Glomerular visceral epithelial cell (primary cell): Measurements from ENCODE around the gene NUDT21.
"Not testable (repeated sequence)": the region's sequence is repeated elsewhere in the genome, so short reads cannot be mapped to it uniquely, and the experiment has no call there.

Experiments used
- DNase-seq: peaks from one replicate; pipeline ENCODE4 v3.0.0-alpha.2; 2016; ENCODE audit errors: extremely low spot score

The NUDT21 gene

DNA sequence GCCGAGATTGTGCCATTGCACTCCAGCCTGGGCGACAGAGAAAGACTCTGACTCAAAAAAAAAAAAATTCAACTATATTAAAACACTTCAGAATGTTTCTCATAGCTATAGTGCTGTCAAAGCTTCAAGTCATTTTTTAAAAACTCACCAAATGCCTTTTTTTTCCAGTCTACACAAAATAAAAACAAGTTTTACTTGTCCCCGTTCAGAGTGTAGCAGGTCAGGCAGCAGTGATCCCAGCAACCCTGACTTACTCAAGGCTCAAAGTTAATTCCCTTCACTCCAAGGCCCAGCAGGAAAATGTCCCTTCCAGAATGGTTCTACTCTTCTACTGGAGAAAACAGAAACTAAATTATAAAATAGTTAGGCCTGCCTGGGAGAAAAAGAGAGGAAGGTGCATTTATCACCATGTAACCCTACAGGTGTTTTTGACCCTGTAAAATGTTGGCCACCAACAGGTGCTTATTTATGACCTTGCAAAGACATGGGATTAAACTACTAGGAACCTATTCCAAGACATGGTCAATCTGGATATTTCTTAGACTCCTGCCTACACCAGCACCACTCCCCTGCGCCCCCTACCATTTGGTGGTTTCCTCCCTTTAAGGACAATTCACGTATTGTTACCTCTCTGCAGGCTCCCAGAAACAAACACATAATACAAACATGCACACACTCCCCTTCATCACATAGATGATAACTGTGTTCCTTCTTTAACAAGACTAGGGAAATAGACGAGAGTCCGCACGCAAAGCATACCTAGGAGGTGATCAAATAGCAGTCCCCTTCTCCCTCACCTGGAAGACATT lies 31.2 kb downstream of the NUDT21 start:
- no peak for DNase-seq

DNA sequence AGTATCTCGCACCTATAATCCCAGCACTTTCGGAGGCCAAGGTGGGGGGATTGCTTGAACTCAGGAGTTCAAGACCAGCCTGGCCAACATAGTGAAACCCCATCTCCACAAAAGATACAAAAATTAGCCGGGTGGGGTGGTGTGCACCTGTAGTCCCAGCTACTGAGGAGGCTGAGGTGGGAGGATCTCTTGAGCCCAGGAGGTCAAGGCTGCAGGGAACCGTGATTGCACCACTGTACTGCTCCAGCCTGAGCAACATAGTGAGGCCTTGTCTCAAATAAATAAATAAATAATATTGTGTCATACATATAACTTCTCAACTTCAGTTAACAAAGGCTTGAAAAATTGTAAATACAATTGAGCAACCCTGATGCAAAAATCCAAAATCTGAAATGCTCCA lies 34.0 kb downstream of the NUDT21 start:
- no peak for DNase-seq

GRCh38 chr16:56415875-56416274 lies 35.3 kb downstream of the NUDT21 start:
- no peak for DNase-seq

- no peak for DNase-seq
Measured at GRCh38 chr16:56414366-56414765, 36.8 kb downstream of the NUDT21 start.

DNA sequence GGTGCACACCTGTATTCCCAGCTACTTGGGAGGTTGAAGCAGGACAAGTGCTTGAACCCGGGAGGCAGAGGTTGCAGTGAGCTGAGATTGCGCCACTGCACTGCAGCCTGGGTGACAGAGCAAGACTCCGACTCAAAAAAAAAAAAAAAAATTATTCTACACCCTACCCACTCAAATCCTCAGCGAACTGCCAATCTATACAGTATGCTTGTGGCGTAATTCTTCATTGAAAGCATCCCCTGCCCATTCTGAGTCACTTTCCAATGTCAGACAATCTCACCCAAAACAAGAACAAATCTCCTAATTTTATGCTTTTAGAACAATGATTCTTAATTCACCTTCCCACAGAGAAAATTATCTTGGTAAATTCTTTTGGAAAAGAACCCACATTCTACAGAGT lies 37.8 kb downstream of the NUDT21 start:
- DNase-seq = no peak

DNA sequence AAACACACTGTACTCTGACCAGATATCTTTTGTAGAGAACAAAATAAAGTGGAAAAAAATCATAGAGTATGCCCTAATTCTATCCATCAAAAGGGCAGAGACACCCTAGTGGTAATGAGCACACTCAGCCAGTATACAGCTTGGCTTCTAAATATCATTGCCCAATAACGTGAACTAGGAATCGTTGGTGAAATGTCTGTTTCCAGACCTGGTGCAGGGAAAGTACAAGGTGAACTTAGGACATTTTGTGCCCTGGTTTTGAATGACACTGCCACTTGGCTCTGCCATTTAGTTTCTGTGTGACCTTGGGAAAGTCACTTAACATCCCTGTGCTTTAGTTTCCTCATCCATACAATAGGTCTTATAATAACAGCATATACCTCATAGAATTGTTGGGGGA lies 39.5 kb downstream of the NUDT21 start:
- DNase-seq = no peak

GRCh38 chr16:56411123-56411522 lies 40.0 kb downstream of the NUDT21 start:
- DNase-seq = no peak

GRCh38 chr16:56409195-56409594 lies 41.9 kb downstream of the NUDT21 start:
- DNase-seq = no peak

DNA sequence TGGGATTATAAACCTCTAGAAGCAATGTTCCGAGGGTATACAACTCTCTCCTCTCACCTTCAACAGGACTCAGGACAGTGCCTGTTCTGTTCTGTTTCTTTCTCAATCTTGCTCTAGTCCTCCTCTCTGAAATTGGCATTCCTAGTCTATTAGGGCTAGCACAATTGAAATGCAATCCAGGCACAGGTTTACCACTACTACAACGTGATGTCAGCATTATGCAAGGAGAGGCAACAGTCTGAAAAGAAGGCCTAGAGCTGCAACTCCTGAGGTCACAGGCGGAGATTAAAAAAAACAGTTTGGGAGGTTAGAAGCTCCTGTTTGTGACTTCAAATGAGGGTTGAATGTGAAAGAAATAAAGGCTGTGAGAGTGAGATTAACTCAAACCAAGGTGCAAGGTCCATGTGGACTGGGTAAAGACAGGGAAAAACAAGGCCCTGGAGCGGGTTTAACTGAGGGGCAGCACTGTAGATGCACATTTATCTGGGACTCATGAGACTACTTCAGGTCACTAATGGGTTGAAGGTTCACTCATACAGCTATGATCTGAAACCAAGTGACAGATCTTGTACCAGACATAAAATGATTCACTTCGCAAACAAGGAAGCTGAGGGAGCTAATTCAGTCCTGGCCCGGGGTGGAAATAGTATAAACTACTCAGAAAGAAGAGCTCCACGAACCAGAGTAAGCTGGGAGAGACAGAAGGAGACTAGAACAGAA lies 42.6 kb downstream of the NUDT21 start:
- DNase-seq = no peak

GRCh38 chr16:56405977-56406672 lies 45.0 kb downstream of the NUDT21 start:
- DNase-seq = no peak

DNA sequence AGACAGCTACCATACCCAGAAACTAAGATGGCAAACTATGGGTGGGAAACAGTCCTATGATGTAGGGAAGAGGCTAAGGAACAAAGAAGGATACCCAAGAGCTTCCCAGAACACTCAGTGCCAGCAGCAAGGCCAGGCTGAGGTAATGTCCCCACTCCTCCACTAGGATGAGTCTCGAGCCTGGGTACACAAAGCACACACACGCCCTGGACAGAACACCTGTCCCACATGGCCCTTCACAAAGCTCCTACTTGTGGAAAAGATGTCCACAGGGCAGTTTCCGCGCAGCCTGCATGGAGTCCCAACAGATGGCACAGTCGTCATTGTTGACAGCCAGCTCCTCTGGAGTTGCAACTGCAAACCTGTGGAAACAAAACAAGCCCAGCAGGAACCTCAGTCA lies 49.6 kb downstream of the NUDT21 start:
- DNase-seq = no peak

DNA sequence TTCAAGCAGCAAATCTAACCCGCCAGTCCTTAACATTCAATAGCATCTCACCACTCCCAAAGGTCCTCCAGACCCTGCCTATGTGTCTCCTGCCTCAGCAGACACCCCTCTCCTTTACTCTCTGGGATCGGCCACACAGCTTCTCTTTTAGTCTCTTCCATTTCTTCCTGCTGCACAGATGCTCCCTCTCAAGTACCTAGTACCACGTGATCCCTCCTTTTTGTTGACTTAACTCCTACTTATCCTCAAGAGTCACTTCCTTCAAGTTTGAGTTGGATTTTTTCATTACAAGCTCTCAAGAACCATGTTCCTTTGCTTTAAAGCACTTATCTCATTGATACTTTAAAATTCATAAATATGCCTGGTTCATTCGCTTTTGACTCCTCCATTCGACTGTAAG lies 50.7 kb downstream of the NUDT21 start:
- no peak for DNase-seq

DNA sequence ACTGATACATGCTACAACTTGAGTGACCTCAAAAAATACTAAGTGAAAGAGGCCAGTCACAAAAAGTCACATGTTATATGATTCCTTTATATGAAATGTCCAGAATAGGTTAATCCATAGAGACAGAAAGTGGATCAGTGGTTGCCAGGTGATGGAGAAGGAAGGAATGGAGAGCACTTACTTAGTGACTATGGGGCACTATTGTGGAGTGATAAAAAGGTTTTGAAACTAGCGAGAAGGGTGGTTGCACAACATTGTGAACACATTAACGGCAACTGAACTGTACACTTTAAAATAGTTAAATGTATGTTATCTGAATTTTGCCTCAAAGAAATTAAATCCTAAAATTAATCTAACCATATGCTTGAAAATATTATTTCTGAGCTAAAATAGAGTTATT lies 51.6 kb downstream of the NUDT21 start:
- no peak for DNase-seq

- DNase-seq = no peak
Measured at GRCh38 chr16:56399047-56399446, 52.1 kb downstream of the NUDT21 start.

- not testable (repeated sequence) for DNase-seq
Measured at GRCh38 chr16:56396724-56397123, 54.4 kb downstream of the NUDT21 start.

DNA sequence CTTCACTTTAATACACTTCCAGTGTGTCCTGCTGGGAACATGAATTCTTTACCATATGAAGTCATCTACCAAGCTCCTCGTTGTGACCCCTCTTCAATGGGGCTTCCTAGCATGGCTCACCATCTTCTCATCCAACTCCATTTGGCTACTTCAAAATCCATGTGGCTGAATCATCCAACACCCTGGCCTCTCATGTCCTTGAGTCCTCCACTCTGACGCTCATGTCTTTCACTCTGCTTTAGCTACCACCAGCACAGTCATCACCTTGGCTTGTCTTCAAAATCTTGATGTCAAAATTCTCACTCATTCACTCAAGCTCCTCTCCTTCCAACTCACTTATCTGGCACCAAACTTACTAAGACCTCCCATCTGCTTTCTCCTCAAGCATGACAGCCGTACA lies 61.6 kb downstream of the NUDT21 start:
- peak; percentile 43 for DNase-seq

GRCh38 chr16:56388209-56388608 lies 62.9 kb downstream of the NUDT21 start:
- no peak for DNase-seq

DNA sequence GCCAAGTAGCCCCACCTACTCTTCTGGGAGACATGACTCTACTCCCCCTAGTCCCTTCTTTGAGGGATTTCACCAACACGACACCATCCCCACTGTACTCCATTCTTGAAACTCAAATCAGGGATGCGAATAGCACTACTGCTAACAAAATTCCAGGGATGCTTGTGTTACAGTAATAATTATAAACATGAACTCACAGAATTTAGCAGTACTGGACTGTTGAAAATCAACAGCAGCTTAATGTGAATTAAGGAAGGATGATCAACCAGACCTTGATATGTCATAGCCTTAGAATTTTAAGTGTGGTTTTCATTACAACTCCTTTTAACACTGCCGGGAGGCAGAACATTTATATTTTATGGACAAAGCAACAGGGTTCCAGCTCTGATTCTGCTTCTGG lies 63.7 kb downstream of the NUDT21 start:
- DNase-seq = no peak

DNA sequence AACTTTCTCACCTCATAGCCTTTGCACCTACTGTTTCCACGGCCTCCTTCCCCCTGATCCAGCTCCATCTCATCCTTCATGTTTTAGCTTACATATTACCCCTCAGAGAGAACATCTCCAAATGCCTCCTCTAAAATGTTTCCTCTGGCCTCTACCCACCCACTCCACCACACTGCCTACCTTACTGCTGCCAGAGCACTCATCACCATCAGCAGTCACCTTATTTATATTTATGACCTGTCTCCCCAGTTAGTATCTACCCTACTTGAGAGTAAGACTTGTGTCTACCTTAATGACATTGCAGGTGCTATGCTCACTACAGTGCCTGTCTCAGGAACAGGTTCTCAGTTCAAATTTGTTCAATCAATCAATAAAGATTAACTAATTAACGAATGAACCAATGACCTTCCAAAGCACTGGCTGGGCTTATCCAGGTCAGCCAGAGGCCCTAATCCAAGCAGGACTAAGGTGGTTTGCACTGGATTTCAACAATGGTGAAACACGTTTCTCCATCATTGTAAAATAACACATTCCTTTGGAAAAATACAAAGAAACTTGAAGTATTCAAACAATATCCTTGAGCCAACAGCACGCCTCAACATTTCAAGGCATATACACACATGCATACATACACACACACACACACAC lies 66.9 kb downstream of the NUDT21 start:
- DNase-seq = no peak

DNA sequence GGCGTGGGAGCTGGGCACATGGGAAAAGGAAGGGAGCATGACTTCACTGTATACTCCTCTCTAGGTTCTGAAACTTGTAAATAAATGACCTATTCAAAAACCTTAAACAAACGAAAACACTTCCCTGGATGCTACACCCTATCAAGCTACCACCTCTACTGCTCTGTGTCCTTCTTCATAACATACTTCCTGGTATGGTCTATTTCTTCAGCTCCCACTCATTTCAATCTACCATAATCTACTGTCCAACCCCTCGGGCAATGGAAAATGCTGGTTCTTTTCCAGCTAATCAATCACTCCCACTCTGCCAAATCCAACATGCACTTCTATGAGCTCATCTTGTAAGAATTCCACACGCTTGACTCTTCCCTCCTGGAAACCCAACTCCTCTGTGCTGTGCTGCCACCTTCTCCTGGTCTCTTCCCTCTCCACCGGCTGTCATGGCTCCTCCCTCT lies 68.2 kb downstream of the NUDT21 start:
- DNase-seq = peak; percentile 49

DNA sequence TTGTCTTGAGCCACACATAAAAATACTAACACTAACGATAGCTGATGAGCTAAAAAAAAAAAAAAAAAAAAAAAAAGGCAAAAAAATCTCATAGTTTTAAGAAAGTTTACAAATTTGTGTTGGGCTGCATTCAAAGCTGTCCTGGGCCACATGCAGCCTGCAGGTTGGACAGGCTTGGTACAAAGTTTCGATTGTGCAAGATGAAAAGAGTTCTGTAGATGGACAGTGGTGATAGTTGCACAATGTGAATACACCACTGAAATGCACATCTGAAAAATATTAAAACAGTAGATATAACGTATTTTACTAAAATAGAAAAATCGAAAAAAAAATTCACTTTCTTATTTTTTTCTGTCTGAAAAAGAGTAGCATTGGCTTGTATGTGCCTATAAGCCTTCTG lies 68.7 kb downstream of the NUDT21 start:
- DNase-seq = no peak
